T-helper 2 cell treated with Interferon-gamma antibody and Interleukin-4, amounts not matched to agents 100 ng/mL and 5 ng/mL, for 36 hours (primary cell): ENCODE data around the gene ABHD17B. TPM values are rescaled to one million over a fixed set of nuclear protein-coding genes. Genes with fewer than 3 reads are reported as not detected.

Experiments used
- intact Hi-C: fragments of 100-400 bp; cut with micrococcal nuclease; formaldehyde crosslinking; loops from one replicate; pipeline ENCODE4 v1.15.1; 2023
- total RNA-seq: library from RNA; stranded (reverse); gene quantifications from 2 replicates; pipeline ENCODE4 v1.2.3, GENCODE V29; 2022

Gene ABHD17B
- total RNA-seq, 1 donor from 2014 or later: 28.7 TPM

GRCh38 chr9:71879644-71880174 is 31.3 kb downstream of the ABHD17B start:
- intact Hi-C loops: loop anchor here (2.0 kb wide), 1 partner anchor 17 kb away; no protein-coding TSS in a partner anchor

DNA sequence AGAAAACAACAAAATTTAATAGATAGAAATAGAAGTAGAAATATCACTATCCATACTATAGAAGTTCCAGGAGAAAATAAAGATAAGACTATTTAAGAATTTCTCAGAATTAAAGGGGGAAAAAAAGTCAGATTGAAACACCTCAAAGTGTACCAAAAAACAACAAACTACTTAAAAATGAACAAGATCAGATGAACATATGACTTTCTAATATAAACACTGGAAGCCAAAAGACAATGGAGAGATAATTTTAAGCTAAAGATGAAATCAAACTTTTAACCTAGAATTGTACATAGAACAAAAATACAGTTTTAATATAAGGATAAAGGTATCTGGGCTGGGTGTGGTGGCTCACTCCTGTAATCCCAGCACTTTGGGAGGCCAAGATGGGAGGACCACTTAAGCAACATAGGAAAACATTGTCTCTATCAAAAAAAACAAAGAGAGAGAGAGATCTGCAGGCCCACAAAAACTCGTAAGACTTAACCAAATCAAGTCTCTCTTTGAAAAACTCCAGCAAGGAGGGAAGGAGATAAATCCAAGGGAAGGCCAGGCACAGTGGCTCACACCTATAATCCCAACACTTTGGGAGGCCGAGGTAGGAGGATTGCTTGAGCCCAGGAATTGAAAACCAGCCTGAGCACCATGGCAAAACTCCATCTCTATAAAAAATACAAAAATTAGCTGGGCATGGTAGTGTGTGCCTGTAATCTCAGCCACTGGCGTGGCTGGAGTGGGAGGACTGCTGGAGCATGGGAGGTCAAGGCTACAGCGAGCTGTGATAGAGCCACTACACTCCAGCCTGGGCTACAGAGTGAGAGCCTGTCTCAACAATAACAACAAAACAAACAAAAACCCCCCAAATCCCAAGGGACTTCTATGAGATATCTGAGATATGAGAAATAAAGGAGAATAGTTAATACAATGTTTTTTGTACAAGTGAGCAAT is 32.4 kb downstream of the ABHD17B start:
- intact Hi-C loops: loop anchor here (2.0 kb wide), 1 partner anchor 18 kb away; no protein-coding TSS in a partner anchor

DNA sequence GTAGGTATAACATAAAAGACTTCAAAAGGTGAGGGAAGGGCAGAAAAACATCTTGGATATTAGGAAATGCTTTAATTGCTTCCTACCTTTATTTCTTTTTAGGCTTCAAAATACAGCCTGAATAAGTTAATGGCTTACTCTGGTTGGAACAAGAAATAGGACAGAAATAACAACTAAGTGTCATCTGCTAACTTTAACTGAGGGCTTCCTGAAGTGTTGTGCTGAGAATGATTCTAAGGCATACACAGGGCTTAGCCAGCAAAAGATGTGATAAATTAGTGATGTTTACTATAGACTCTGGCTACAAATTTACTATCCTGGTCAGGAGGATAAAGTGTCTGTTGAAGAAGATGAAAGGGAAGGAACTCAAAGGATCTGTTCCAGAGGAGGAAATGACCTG is 34.2 kb downstream of the ABHD17B start:
- intact Hi-C loops: no loop called here

DNA sequence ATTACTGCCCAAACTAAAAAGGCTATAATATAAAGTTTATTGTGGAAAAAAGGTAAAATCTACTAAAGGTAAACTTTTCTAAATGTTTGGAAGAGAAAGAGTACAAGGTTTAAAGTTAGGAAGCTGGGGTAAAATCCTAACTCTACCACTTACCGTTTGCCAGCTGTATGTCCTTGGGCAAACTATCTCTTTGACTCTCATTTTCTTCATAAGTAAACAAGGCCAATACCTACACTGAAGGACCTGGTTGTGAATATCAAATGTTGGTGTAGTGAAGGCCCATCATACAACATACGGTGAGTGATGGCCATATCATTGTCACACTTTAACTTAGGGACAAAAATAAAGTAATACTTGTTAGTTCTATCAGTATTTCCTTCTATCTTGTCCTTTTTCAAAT is 34.9 kb downstream of the ABHD17B start:
- intact Hi-C loops: no loop called here

- intact Hi-C loops: loop anchor here (2.0 kb wide), 1 partner anchor 17 kb away; no protein-coding TSS in a partner anchor
Observed at GRCh38 chr9:71875345-71875744, 35.6 kb downstream of the ABHD17B start.

DNA sequence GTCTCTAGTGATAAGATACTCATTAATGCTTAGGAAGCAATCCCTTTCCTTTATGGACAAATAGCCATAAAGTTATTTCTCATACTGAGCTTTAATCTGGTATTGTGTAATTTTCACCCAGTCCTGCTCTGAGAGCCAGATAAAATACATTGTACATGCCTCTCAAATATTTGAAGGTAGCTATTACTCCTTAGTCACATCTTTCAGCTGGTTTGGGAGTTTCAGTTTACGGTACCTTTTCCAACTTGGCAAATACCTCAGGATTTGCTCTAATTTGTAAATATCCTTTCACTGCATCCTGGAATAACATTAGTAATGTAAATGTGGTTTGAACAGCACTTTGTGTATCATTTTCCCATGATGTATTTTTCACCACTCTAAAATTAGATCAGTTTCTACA is 47.4 kb downstream of the ABHD17B start:
- intact Hi-C loops: no loop called here

- intact Hi-C loops: no loop called here
Observed at GRCh38 chr9:71861618-71862017, 49.4 kb downstream of the ABHD17B start.

- intact Hi-C loops: loop anchor here (2.0 to 5.0 kb wide), 4 partner anchors 15 to 91 kb away; partner anchors contain the start of genes ABHD17B, C9orf85 and CEMIP2
Observed at GRCh38 chr9:71859939-71860338, 51.1 kb downstream of the ABHD17B start.

- intact Hi-C loops: loop anchor here (2.0 to 5.0 kb wide), 4 partner anchors 16 to 90 kb away; partner anchors contain the start of genes ABHD17B, C9orf85 and CEMIP2
Observed at GRCh38 chr9:71858812-71859211, 52.2 kb downstream of the ABHD17B start.

GRCh38 chr9:71858102-71858798 is 52.7 kb downstream of the ABHD17B start:
- intact Hi-C loops: loop anchor here (2.0 to 5.0 kb wide), 4 partner anchors 17 to 89 kb away; partner anchors contain the start of genes ABHD17B, C9orf85 and CEMIP2

- intact Hi-C loops: loop anchor here (5.0 kb wide), 1 partner anchor 40 kb away; no protein-coding TSS in a partner anchor
Observed at GRCh38 chr9:71857159-71857558, 53.8 kb downstream of the ABHD17B start.

DNA sequence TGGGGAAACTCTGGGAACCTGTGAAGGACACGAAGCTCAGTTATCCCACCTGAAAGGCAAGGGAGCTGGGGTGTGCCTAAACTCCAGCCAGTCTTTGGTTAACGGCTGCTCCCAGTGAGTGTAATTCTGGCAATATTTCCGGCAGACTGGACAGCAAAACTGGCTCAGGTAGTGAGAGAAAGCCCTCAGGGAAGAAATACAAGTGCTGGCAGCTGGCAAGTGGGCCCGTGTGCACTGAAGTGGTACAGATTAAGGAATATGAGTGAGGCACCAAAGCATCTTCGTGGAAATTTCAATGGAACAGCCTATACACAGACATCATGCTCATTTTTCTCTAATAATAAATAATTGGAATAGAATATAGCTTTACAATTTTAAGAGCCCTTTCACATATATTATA is 56.2 kb downstream of the ABHD17B start:
- intact Hi-C loops: loop anchor here (5.0 kb wide), 1 partner anchor 42 kb away; no protein-coding TSS in a partner anchor

DNA sequence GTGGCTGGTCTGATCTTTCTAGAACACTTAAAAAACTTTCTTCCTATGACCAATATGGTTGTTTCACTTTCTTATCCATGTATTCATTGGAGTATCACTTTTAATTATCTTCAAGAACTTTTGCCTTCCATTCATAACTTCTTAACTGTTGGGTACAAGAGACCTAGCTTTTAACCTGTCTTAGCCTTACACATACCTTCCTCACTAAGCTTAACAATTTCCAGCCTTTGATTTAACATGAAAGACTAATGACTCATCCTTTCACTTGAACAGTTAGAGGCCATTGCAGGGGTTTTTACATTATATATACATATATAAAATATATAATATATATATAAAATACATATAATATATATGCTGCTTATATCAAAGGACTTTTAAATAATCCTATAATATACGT is 57.9 kb downstream of the ABHD17B start:
- intact Hi-C loops: no loop called here

DNA sequence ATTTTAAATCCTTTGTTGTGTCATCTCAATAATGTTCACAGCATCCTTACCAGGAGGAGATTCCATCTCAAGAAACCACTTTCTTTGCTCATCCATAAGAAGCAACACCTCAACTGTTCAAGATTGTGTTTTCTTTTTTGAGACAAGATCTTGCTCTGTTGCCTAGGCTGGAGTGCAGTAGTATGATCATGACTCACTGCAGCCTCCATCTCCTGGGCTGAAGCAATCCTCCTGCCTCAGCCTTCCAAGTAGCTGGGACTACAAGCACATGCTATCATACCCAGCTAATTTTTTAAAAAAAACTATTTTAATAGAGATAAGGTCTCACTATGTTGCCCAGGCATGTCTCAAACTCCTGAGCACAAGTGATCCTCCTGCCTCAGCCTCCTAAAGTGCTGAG is 60.0 kb downstream of the ABHD17B start:
- intact Hi-C loops: no loop called here

- intact Hi-C loops: no loop called here
Observed at GRCh38 chr9:71847892-71848291, 63.1 kb downstream of the ABHD17B start.

GRCh38 chr9:71844808-71845207 is 66.2 kb downstream of the ABHD17B start:
- intact Hi-C loops: no loop called here

- intact Hi-C loops: no loop called here
Observed at GRCh38 chr9:71839668-71840067, 71.3 kb downstream of the ABHD17B start.

DNA sequence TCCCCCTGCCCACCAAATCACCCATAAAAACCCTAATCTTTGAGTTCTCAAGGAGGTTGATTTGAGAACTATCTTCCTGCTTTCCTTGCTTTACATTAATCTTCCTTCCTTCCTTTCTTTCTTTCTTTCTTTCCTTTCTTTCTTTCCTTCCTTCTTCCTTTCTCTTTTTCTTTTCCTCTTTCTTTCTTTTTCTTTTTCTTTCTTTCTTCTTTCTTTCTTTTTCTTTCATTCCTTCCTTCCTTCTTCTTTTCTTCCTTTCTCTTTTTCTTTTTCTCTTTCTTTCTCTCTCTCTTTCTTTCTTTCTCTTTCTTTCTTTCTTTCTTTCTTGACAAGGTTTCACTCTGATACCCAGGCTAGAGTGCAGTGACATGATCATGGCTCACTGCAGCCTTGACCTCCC is 75.4 kb downstream of the ABHD17B start:
- intact Hi-C loops: no loop called here

DNA sequence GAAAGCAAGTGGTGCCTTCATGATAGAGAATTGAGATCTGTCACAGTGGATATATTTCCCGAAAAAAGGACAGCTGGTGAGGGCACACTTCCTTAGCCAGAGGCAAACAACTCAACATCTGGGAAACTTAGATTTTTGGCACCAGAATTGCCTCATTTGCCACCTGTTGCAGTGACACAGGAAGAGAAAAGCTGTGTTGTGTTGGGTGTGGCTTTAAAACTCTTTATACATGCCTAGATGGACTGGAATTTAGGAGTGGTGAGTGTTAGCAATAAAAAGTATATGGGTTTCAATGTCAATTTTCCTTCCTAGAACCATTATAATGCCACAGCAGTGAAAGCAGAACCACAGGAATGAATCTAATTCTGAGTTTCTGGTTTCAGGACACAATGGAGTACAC is 80.1 kb downstream of the ABHD17B start:
- intact Hi-C loops: no loop called here

DNA sequence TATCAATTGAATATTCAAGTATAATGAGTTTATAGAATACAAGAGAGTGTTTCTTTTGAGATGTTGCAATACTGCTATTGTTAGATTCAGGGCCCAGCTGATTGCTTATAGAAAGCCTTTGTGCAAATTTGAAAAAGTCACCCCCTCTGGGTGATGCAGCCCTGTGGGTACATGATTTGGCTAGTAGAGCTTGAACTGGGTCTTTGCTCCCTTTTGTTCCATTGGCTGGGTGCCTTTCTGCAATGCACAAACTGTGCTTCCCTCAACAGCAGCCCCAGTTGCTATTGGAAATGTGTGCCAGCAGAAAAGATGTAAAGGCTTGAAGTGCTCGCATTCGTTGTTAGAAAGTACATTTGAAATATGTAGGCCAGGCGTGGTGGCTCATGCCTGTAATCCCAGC is 80.8 kb downstream of the ABHD17B start:
- intact Hi-C loops: no loop called here

DNA sequence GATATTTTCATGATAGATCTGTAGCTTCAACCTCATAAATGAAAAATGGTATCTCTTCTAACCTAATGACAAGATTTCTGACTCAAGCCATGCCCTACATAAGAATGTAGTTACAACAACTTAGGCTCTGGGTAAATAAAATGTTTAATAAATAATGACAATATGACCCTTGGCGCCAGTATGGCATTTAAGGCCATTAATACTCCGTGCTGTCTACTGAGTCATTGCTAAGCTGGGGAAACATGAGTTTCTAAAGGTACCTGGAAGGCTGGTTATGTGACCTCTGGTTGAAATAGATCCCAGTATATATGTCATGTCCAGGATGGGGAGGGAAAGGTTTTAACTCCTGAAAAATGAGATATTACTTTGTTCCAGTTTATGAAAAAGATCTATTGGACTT is 84.7 kb downstream of the ABHD17B start:
- intact Hi-C loops: no loop called here

GRCh38 chr9:71824257-71824656 is 86.7 kb downstream of the ABHD17B start:
- intact Hi-C loops: no loop called here
